ENCODE measurements around the gene ALAS1.

DNA sequence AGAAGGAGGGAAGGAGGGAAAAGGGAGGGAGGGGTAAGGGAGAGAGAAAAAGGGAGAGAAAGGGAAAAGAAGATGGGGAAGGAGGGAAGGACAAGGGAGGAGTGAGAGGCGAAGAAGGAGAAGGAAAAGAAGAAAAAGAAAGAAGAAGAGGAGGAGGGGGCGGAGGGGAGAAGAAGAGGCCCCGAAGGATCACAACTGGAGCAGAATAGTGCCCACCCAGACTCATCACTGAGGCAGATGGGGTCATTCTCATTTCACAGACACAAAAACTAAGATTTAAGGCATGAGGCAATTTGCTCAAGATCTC lies 2.7 kb upstream of the ALAS1 start:
- no peak for TF ChIP-seq SIN3A (IDR thresholded peaks at IDR 0.05; ENCODE audit: borderline replicate concordance in 2 of 2, control insufficient read depth in 1 of 2, low read depth in 2 of 2, low read length in 2 of 2)
- TF ChIP-seq, protein P1, sequence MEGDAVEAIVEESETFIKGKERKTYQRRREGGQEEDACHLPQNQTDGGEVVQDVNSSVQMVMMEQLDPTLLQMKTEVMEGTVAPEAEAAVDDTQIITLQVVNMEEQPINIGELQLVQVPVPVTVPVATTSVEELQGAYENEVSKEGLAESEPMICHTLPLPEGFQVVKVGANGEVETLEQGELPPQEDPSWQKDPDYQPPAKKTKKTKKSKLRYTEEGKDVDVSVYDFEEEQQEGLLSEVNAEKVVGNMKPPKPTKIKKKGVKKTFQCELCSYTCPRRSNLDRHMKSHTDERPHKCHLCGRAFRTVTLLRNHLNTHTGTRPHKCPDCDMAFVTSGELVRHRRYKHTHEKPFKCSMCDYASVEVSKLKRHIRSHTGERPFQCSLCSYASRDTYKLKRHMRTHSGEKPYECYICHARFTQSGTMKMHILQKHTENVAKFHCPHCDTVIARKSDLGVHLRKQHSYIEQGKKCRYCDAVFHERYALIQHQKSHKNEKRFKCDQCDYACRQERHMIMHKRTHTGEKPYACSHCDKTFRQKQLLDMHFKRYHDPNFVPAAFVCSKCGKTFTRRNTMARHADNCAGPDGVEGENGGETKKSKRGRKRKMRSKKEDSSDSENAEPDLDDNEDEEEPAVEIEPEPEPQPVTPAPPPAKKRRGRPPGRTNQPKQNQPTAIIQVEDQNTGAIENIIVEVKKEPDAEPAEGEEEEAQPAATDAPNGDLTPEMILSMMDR (IDR thresholded peaks at IDR 0.05 in 2 of 3, conservative IDR thresholded peaks at IDR 0.05 in 1 of 3; ENCODE audit: insufficient read depth in 2 of 3, low read depth in 1 of 3, low read length in 3 of 3) = no peak
- no peak for TF ChIP-seq KAT7 (CRISPR knock-in tag; IDR thresholded peaks at IDR 0.05; ENCODE audit: borderline replicate concordance)
- no peak for TF ChIP-seq KAT2B (IDR thresholded peaks at IDR 0.05; ENCODE audit: low read depth, low read length)
- no peak for TF ChIP-seq POLR2H (tag; IDR thresholded peaks at IDR 0.05; ENCODE audit: low read depth)
- TF ChIP-seq, protein P2, sequence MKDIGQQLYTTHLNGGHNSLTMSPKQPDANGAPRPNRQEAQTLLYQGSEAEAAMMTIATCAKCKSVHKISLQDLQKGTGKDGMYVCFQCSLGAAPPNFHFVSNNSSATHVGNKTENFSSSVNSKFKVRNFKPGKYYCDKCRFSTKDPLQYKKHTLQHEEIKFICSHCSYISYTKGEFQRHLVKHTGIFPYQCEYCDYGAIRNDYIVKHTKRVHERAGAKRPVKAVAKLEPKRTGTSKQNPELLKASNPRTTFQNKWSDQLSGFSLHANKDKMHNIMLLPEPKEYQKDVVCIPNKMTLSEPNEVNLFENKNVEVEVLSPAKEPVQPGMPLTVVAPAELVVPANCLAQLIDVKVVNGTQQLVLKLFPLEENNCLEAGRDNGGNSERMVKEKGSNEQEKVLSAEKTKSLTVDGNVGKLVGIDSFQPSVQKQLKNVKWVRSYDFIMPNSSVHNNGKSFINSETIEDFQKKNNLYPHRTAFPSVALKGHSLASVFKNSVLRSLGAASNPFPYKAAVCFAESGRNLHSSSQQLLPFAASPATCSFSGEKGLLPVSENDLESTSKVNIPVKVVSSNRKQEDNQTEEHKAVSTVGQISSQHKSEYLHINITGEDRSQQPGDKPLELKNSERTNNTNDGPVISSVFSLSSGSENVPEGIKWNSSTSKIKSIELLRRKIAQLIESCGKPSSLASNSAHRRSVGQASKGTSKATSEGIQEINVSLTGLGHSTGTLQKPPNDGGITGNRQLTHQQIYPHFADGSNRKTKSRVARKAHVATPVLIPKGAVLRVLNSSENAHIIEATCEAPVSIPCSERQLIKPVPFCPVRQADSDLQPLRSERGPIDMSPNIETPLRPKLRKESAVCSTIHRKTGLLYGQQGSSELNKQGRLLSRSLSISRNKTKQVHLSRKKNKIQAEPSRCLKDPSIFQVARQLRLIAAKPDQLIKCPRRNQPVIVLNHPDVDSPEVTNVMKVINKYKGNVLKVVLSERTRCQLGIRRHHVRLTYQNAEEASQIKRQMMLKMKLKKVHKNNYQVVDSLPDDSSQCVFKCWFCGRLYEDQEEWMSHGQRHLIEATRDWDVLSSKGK (CRISPR knock-in tag; IDR thresholded peaks at IDR 0.05) = no peak
- TF ChIP-seq, protein P3, sequence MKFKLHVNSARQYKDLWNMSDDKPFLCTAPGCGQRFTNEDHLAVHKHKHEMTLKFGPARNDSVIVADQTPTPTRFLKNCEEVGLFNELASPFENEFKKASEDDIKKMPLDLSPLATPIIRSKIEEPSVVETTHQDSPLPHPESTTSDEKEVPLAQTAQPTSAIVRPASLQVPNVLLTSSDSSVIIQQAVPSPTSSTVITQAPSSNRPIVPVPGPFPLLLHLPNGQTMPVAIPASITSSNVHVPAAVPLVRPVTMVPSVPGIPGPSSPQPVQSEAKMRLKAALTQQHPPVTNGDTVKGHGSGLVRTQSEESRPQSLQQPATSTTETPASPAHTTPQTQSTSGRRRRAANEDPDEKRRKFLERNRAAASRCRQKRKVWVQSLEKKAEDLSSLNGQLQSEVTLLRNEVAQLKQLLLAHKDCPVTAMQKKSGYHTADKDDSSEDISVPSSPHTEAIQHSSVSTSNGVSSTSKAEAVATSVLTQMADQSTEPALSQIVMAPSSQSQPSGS (CRISPR knock-in tag; IDR thresholded peaks at IDR 0.05) = no peak

Data from K562 (cell line).